ENCODE results near the gene TRAPPC4.
A peak's percentile ranks its signal among the peaks of the same experiment; 100 is the strongest.
"Not testable (repeated sequence)": the region's sequence is repeated elsewhere in the genome, so short reads cannot be mapped to it uniquely, and the experiment has no call there.

TRAPPC4 gene

DNA sequence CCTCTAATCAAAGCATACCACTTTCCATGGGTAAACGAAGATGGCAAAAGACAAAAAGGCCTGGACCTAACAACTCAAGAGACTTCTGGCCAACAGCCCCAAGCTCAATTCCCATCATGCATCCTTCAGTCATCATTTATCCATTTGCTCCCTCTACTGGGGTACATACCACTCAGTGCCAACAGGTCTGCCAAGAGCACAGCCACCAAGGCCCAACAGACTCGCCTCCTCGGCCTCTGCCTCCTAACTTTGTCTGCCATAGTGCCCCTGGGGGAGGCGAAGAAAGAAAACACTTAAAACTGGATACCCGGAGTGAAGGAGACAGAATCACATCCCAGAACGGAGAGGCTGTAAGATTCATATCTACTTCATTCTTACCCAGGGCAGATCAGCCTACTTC, 37.3 kb downstream of the TRAPPC4 start:
- DNase-seq (ENCODE audit: low read depth), result no peak
- H3K4me3 ChIP-seq (ENCODE audit: control insufficient read depth, low read depth, low read length), result peak overlapping the region; percentile 99
- TF ChIP-seq, protein P1, sequence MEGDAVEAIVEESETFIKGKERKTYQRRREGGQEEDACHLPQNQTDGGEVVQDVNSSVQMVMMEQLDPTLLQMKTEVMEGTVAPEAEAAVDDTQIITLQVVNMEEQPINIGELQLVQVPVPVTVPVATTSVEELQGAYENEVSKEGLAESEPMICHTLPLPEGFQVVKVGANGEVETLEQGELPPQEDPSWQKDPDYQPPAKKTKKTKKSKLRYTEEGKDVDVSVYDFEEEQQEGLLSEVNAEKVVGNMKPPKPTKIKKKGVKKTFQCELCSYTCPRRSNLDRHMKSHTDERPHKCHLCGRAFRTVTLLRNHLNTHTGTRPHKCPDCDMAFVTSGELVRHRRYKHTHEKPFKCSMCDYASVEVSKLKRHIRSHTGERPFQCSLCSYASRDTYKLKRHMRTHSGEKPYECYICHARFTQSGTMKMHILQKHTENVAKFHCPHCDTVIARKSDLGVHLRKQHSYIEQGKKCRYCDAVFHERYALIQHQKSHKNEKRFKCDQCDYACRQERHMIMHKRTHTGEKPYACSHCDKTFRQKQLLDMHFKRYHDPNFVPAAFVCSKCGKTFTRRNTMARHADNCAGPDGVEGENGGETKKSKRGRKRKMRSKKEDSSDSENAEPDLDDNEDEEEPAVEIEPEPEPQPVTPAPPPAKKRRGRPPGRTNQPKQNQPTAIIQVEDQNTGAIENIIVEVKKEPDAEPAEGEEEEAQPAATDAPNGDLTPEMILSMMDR (IDR thresholded peaks at IDR 0.05; ENCODE audit: control insufficient read depth, insufficient read depth, low read depth, low read length, missing control alignments), result peak; percentile 27

DNA sequence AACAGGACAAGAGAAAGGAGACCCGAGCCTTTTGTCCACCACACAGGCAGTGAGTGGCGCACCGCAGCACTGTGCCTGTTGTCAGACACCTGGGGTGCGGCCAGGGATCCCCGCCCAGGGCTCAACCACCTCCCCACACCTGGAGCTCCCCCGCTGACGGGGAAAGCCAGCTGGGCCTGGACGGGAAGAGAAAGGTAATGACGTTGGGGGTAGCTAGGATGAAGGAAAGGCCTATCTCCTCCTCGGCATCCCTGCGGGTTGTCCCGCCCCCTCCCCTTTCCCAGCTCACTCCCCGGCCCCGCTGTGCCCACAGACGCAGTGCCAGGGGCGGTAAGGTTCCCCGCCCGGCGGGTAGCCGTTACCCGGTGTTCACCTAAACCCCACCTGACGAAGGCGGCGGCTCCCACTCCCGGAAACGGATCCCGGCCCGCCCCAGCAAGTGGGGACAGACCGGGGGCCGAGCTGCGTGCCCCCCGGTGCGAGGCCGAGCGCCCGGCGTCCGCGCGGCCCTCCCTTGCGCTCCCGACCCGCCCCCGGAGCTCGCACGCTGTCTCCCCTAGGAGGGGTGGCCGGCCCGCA, 37.9 kb downstream of the TRAPPC4 start:
- H3K4me3 ChIP-seq (ENCODE audit: control insufficient read depth, low read depth, low read length), result peak overlapping the region; percentile 99
- DNase-seq (ENCODE audit: low read depth), result no peak
- TF ChIP-seq, protein P1 (IDR thresholded peaks at IDR 0.05; ENCODE audit: control insufficient read depth, insufficient read depth, low read depth, low read length, missing control alignments), result no peak

DNA sequence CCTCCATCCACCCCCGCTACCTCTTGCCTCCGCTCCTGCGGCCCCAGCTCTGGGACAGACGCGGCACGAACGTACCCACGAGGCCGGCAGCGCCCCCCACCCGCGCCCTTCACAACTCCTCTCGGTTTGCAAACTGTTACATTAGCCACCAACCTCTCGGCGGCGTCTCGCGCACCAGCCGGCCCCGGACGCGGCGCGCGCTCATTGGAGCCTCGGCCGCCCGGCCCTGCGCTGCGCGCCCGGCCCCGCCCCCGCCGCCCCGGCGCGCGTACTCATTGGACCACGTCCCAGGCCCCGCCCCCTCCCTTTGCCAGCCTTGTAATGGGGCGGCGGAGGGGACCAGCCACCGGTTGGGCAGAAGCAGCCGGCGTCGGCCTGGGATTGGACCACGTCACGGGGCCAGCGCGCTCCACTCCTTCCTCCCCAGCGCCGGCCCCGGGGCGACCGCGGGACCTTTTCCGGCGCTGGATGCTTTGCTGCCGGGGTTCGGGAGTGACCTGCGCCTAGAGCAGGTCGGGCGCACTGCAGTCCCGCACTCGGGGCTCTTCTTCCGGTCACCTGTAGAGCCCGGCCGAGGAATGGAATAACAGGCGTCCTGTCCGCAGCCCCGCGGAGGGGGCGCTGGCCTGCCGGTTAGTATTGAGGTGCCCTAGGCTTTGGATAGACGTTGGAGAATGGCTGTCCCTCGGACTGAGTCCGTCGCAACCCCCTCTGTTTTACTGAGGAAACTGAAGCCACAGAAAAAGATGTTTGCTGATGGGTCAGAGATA, 38.6 kb downstream of the TRAPPC4 start, which contains the start of gene HYOU1:
TSS of gene HYOU1 (minus strand) at position 206 of the 770 bp plus-strand sequence. CDS start 1,045 bp downstream, outside the sequence.
- TF ChIP-seq, protein P1 (IDR thresholded peaks at IDR 0.05; ENCODE audit: control insufficient read depth, insufficient read depth, low read depth, low read length, missing control alignments), result no peak
- DNase-seq (ENCODE audit: low read depth), result peak; percentile 72
- H3K4me3 ChIP-seq (ENCODE audit: control insufficient read depth, low read depth, low read length), result peak within 1 kb of the TSS; percentile 99

DNA sequence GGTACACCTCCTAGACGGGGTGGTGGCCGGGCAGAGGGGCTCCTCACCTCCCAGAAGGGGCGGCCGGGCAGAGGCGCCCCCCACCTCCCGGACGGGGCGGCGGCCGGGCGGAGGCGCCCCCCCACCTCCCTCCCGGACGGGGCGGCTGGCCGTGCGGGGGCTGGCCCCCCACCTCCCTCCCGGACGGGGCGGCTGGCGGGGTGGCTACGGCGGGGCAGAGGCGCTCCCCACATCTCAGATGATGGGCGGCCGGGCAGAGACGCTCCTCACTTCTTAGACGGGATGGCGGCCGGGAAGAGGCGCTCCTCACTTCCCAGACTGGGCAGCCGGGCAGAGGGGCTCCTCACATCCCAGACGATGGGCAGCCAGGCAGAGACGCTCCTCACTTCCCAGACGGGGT, 40.6 kb downstream of the TRAPPC4 start:
- not testable (repeated sequence) for DNase-seq (ENCODE audit: low read depth); H3K4me3 ChIP-seq (ENCODE audit: control insufficient read depth, low read depth, low read length)

DNA sequence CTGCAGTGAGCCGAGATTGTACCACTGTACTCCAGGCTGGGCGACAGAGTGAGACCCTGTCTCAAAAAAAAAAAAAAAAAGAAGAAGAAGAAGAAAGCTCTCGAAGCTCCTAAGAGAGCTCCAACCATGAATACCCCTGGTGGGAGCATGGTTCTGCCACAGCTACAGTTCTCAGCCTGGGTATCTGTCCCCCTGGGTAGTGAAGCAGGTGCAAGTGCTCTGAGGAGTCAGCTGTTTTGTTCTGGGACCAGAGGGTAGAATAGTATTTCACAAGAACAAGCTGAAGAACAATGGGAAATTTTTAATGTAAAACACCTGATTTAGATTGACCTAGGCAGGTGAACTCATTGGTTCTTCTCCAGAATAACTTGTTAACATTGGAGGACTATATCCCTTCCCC, 42.7 kb downstream of the TRAPPC4 start:
- no peak for DNase-seq (ENCODE audit: low read depth)
- no peak overlapping the region for H3K4me3 ChIP-seq (ENCODE audit: control insufficient read depth, low read depth, low read length)
- TF ChIP-seq, protein P1 (IDR thresholded peaks at IDR 0.05; ENCODE audit: control insufficient read depth, insufficient read depth, low read depth, low read length, missing control alignments), result no peak

DNA sequence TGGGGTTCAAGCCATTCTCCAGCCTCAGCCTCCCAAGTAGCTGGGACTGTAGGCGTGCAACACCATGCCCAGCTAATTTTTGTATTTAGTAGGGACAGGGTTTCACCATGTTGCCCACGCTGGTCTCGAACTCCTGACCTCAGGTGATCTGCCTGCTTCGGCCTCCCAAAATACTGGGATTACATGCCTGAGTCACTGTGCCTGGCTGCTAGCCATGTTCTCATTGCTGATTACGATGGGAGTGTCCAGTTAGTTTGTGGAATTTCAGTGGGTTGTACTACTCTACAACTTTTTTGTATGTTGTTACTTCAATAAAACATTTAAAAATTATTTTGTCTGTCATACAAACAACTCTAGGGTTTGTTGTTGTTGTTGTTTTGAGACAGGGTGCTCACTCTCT, 44.2 kb downstream of the TRAPPC4 start:
- TF ChIP-seq, protein P1 (IDR thresholded peaks at IDR 0.05; ENCODE audit: control insufficient read depth, insufficient read depth, low read depth, low read length, missing control alignments), result no peak
- DNase-seq (ENCODE audit: low read depth), result no peak

DNA sequence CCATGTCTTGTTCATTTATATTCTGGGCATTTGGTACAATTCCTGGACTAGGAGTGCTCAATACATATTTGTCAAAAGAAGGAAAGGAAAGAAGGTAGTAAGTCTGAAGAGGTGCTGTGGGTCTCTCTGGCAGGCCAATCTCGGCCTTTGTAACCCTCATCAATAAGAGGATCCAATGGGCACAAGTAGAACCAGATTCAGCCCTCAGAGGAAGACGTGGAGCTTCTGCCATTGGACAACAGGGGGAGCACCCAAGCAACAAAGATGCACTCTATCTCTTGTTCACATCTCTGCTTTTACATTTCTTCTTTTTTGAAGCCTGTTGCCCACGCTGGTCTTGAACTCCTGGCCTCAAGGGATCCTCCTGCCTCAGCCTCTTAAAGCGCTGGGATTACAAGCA, 46.8 kb downstream of the TRAPPC4 start:
- DNase-seq (ENCODE audit: low read depth), result no peak
- no peak overlapping the region for H3K4me3 ChIP-seq (ENCODE audit: control insufficient read depth, low read depth, low read length)
- TF ChIP-seq, protein P1 (IDR thresholded peaks at IDR 0.05; ENCODE audit: control insufficient read depth, insufficient read depth, low read depth, low read length, missing control alignments), result peak; percentile 63

More for the DNA sequence above, 44.2 kb downstream of the TRAPPC4 start:
- no peak overlapping the region for H3K4me3 ChIP-seq (ENCODE audit: control insufficient read depth, low read depth, low read length)
